GM19463 (cell line): ENCODE results near the gene HAPLN3.
"Not testable (repeated sequence)": the region's sequence is repeated elsewhere in the genome, so short reads cannot be mapped to it uniquely, and the experiment has no call there.

ENCODE experiments used
- ATAC-seq: cut with Tn5 transposase; IDR thresholded peaks from one replicate; pipeline ENCODE4 v1.9.1; 2021; ENCODE audit warnings: mild to moderate bottlenecking, moderate library complexity; ENCODE audit not compliant: unreplicated experiment

HAPLN3 gene, protein sequence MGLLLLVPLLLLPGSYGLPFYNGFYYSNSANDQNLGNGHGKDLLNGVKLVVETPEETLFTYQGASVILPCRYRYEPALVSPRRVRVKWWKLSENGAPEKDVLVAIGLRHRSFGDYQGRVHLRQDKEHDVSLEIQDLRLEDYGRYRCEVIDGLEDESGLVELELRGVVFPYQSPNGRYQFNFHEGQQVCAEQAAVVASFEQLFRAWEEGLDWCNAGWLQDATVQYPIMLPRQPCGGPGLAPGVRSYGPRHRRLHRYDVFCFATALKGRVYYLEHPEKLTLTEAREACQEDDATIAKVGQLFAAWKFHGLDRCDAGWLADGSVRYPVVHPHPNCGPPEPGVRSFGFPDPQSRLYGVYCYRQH

DNA sequence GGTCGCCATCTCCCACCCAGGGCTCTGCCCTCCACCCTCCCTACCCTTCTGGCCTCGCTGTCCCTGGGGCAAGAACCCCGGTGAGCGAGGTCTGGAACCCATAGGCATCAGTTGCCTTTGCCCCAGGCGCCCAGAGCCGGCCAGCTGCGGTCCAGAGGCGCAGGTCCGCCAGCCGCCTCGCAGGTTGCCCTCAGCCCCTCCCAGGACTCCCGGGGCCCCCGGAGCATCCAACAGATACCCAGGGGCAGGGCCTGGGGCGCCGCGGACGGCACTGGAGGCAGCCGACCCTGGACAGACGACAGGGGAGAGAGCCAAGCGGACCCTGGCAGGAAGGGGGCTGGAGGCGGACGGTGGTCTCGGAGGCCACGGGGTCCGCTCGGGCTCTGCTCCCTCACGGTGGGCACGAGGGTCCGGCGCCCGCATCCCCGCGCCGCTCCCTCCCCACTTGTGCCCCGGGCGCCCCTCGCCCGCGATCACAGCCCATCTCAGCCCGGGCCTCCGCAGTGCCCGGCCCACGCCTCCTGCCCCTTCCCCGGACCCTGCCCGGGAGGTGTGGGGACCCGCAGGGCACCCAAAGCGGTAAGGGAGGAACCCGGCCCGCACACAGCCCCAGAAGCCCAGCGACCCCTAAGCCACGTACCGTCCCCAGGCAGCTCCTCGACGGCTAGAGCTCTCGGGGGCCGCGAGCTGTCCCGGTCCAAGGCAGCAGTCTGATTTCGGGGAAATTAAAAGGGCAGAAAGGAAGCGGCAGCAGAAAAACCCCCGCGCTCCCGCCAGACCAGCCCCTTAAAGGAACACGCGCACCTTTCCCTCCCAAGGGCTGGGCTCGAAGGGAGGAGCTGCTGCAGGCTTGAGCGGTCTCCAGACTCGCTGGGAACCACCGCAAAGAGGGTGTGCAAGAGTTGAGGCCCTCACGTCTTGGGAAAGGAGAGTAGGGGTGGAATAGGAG lies at the start of gene HAPLN3:
HAPLN3 (minus strand) TSS at position 726 of the 949 bp plus-strand sequence. CDS start 8,246 bp downstream, outside the sequence.
- ATAC-seq, result peak; percentile 63

DNA sequence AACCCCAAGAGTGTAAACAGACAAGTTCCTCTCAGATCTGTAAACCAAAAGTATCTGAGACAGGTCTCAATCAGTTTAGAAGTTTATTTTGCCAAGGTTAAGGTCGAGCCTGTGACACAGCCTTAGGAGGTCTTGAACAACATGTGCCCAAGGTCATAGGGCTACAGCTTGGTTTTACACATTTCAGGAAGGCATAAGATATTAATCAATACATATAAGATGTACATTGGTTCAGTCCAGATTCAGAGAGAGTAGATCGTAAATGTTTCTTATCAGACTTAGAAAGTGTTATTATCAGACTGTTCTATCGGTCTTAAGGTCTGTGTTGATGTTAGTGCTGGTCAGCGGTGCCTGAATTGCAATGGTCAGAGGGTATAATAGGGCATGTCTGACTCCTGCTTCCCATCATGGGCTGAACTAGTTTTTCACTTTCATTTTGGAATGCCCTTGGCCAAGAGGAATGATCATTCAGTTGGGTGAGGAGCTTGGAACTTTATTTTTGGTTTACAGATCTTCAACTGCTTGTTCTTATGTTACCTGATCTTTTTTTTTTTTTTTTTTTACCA lies 44.8 kb upstream of the HAPLN3 start:
- no peak for ATAC-seq

DNA sequence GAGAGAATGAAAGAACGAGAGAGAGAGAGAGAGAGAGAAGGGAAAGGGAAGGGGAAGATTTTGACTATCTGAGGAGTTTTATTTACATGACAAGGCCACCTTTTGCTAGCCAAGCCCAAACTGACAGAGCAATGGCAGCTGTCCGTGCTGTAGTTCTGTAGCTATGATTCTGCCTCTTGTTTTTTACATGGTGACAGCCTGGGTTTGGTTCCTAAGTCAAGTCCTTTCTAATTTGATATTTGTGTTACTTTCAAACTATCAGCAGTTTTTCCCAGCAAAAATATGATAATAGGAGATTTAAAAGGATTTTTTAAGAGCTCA lies 44.1 kb upstream of the HAPLN3 start:
- ATAC-seq, result no peak

DNA sequence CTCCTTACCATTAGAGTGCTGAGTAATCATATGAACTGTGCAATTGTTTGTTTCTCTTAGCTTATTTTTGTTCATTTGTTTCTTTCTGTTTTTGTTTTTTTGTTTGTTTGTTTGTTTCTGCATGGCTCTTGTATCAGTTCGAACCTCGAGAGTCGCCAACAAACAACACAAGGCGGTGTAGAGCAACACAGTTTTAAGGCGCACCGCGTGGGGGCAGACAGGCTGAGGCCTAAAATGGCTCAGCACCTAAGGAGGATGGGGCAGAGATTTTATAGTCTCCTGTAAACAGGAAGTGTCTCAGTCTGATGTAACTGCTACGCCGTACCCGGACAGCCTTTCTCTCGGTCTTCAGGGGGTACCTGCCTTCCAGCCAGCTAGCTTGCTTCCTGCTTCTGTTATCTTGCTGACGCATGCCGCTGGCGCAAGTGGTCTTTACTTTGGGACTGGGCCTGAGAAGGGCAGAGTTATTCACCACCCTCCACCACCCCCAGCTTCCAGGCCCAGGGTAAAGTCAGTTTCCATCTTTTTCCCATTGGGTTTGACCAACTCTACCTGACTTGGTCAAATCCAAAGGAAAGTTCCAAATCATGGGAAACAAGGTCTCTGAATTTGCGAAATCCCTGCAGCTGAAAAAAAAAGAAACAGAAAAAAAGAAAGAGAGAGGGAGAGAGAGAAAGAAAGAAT lies 43.6 kb upstream of the HAPLN3 start:
- ATAC-seq, result no peak

DNA sequence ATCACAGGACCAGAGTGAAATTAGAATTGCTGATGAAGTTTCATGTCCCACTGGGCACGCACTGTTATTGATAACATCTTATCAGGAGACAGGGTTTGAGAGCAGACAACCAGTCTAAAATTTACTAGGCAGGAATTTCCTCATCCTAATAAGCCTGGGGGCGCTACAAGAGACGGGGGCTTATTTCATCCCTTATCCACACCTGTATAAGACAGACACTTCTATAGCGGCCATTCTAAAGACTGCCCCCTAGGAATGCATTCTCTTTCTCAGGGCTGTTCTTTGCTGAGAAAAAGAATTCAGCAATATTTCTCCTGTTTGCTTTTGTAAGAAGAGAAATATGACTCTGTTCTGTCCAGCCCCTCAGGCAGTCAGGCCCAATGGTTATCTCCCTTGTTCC lies 39.1 kb upstream of the HAPLN3 start:
- not testable (repeated sequence) for ATAC-seq

DNA sequence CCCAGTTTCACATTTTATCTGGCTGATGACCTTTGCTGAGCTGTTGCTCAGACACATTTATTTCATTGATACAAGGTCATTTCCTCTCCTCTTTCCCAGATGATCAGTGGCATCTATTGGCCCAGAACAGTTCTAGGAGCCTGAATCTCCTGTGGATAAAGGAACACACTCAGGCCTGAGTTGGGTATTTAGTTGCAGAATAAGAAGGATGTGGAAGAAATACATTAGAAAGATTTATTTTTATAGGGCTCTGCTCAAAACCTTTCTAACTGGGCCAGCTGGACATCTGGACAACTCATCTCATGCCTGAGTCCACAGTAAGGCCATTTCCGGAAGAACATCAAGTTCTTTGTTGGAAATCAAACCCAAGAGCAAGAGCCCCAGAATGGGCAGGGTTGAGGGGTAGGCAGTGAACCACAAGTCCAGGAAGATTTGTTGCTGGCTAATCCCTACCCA lies 37.6 kb upstream of the HAPLN3 start:
- ATAC-seq, result no peak

DNA sequence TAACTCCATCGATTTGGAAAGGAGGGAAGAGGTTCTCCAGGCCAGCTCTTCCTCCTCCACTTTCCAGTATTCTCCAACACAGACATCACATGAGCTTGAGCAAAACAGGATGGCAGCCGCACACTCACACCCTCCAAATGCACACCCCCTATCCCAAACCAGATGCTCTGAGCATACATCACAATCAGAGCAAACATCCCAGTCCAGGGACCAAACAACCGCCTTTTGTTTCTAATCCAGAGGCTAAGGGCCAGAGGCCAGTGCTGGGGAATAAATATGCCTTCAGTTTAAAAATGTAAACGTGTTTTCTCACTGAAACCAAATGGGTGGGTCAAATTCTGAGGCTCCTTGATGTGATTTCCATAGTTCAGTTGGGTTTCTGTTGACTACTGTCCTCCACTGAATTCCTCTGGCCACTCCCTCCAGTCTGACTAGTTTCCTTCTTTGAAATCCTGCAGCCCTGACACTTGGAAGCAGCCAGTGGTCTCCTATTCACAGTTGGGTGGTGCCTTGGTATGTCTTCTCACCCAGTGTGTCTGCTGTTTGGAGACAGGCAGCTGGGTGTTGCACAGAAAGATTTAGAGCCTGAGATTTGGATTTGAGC lies 37.0 kb upstream of the HAPLN3 start:
- no peak for ATAC-seq

DNA sequence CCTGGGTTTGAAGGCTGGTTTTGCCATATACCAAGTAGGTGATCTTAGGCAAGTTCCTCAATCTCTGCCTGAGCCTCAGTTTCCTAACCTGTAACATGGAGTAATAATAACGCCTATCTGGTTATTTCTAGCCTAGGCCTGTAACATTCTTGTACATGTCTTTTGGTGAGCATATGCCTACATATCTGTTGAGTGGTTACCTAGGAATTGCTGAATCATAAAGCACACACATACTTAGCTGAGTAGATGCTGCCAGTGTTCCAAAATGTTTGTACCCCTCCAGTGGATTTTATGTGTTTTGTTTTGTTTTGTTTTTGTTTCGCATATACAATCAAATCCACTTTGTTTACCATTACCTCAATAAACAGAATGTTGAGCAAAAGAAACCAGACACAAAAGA lies 35.2 kb upstream of the HAPLN3 start:
- no peak for ATAC-seq

DNA sequence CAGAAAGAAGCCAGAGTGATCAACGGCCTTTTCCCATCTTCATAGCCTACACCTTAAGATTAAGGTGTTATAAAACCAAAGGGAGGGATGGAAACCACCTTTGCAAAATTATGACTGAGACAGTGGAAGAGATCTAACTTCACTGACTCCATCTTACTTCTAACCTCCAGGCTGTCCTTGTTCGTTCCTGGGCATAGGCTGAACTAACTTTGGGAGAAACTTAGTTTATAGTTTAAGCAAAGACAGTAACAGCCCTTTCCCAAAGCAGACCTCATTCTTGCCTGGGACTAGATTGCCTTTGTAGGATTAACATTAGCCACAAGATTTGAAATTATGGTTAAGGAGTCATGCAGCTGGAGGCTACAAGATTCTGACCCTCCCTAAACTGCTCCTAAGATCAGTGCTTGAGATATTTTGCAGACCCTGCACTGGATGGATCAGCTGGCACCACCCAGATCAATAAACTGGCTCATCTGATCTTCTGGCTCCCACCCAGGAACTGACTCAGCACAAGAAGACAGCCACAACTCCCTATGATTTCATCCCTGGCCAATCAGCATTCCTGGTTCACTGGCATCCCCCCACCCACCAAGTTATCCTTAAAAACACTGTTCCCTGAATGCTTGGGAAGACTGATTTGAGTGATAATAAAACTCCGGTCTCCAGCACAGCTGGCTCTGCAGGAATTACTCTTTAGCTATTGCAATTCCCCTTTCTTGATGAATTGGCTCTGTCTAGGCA lies 34.2 kb upstream of the HAPLN3 start:
- ATAC-seq, result not testable (repeated sequence)

DNA sequence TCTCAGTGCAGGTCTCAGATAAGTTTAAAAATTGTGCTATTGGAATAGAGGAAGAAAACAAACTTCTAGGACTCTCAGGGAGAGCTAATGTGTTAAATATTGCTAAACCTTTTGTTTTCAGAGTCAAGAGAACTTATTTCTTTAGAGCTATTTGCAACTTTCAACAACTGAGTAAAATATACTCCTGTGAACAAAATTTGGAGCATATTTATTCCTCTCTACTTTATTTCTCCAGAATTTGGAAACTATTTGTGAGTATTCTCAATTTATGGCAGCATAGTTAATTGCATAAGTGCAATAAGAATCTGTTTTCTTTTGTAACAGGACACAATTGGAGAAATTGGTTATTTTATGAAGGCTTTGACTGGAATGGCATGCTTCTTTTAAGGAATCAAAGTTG lies 32.8 kb upstream of the HAPLN3 start:
- not testable (repeated sequence) for ATAC-seq

DNA sequence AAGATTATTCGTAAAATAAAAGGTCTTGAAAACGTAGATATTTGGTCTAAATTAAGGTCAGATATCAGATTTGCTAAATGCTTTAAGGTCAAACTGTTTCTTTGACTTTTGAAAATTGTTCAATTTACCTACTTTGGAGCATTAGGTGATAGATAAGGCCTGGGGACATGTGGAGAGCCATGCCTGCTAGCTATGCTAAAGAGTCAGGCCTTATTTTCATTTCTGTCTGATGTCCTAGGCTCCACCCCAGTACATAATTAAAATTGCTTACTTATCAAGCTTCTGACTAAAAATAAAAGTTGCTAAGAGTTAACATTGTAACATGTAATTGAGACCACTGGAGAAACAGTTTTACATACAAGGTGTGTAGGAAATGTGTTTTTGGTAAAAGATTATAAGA lies 30.3 kb upstream of the HAPLN3 start:
- ATAC-seq, result not testable (repeated sequence)

DNA sequence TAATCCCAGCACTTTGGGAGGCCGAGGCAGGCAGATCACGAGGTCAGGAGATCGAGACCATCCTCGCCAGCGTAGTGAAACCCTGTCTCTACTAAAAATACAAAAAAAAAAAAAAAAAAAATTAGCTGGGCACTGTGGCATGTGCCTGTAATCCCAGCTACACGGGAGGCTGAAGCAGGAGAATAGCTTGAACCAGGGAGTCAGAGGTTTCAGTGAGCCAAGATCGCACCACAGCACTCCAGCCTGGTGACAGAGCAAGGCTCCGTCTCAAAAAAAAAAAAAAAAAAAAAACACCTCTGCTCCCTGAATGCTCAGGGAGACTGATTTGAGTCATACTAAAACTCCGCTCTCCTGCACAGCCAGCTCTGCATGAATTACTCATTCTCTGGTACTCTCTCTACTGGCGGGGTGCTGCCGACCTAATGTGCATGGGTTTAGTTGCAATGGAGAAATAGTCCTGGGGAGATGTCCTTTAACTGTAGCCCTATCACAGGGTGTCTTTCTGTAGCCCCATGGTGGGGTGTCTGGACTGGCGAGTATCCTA lies 25.6 kb upstream of the HAPLN3 start:
- ATAC-seq, result peak; percentile 51

DNA sequence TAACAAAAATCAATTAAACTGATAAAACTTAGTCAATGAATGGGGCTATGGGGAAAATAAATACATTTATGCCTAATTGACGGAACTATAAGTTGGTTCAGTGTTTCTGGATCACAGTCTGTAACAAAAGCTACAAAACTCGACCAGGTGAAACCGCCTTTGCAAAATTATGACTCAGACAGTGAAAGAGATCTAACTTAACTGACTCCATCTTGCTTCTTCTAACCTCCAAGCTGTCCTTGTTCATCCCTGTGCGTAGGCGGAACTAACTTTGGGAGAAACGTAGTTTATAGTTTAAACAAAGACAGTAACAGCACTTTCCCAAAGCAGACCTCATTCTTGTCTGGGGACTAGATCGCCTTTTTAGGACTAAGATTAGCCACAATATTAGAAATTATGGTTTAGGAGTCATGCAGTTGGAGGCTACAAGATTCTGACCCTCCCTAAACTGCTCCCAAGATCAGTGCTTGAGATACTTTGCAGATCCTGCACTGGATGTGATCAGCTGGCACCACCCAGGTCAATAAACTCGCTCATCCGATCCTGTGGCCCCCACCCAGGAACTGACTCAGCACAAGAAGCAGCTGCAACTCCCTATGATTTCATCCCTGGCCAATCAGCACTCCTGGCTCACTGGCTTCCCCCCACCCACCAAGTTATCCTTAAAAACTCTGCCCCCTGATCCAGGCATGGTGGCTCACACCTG lies 25.0 kb upstream of the HAPLN3 start:
- ATAC-seq, result no peak

DNA sequence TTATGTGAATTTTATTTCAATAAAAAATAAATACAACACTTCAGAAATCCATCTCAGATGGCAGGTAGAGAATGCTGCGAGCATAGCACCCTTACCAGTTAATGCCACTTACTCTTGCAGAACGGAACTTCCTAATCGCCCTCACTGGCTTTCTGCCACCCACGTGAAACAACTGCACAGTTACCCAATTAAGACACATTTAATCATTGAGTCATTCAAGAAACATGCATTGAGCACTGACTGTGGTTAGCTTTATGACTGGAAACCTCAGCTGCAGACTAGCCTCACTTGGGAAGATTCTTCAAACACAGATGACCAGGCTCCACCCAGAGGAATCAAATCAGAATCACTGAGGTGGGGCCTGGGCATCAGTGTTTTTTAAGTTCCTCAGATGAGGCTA lies 23.4 kb upstream of the HAPLN3 start:
- ATAC-seq, result peak; percentile 79

DNA sequence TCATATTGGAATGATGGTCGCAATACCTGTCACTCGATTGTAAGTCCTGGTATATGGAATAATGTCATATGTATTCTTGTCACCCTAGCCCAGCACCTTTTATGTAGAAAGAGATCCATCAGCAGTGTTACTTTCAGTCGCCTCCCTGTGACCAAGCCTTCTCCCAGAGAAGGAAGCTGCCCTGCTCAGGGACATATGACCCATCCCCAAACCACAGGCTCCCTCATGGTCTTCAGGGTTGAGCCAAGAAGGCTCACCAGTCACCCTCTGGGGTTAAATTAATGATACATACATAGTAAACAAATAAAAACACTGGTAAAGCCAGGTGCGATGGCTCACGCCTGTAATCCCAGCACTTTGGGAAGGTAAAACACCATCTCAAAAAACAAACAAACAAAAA lies 22.4 kb upstream of the HAPLN3 start:
- no peak for ATAC-seq

DNA sequence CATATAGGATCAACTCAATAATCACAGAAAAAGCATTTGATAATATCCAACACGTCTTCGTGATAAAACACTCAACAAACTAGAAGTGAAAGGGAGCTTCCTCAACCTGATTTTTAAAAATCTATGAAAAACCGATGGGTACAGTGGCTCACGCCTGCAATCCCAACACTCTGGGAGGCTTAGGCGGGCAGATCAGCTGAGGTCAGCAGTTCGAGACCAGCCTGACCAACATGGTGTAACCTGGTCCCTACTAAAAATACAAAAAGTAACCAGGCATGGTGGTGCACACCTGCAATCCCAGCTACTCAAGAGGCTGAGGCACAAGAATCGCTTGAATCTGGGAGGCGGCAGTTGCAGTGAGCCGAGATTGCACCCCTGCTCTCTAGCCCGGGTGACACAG lies 20.0 kb upstream of the HAPLN3 start:
- ATAC-seq, result no peak

DNA sequence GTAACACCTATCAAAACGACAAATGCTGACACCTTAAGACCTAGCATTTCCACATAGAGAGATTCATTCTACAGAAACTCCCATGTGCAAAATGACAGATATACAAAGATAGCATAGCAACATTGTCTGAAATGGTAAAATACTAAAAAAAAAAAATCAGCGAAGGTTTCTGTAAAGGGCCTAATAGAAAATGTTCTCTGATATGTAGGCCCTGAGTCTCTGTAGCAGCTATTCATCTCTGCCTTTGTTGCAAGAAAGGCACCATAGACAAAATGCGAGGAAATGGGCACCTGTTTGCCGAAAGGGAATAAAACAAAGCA lies 18.5 kb upstream of the HAPLN3 start:
- no peak for ATAC-seq

DNA sequence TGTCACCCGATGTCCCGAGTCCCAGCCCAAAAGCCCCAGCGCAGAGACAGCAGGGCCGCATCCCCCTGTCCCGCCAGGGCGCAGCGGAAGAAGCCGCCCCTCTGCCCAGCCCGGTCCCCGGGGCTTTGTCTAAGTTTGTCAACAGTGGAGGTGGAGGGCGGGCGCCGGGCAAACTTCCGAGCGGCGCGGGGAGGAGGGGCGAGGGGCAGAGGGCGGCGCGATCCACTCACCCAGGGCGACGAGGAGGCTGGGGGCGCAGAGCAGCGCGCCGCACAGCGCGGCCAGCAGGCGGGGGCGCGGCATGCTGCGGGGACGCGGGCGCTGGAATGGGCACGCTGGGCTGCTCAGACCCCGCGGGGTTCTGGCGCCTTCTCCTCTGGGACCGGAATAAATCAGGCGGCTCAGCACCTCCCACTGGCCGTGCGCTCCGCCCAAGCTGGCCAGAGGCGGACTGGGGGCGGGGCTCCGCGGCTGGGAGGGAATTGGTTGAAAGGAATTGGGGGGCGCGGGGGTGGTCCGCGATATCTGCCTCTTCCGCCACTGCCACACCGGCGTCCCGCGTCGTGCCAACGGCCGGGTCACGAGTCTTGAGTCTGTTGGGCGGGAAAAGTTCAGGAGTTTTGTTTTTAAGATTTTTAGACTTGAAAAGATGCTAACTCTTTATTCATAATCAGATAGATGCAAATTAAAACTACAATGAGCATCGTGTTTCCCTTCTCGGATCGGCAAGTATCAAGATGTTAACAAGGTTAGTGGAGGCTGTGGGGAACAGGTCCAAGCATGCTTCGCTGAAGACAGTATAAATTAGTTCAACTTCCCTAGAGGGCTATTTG lies 17.9 kb upstream of the HAPLN3 start, which contains the start of gene MFGE8:
MFGE8 (minus strand) TSS at position 363 of the 833 bp plus-strand sequence; CDS start at position 303, 60 bp downstream.
- peak; percentile 83 for ATAC-seq
